ENCODE data around the gene DNMT1.
A peak's percentile ranks its signal among the peaks of the same experiment; 100 is the strongest.

Gene DNMT1

GRCh38 chr19:10112037-10112761 is 82.6 kb downstream of the DNMT1 start:
- peak; percentile 43 for DNase-seq

DNA sequence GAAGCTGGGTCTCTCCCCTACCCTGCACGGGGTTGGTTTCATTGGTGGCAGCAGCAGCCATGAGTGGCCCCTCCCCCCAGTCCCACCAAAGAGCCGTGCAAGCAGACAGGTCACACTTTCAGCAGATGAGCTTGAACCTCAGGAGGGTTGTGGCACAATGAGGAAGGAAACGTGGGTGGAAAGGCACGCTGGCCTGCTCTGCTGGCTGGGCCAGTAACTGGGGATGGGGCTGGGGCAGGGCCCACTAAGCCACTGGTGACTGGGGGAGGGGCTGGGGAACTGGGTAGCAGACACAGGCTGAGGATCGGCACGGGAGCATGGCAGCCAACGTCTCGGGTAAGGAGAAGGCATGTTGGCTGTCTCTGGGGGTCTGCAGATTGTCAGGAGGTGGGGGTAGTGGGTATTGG is 83.3 kb downstream of the DNMT1 start, which contains the start of gene P2RY11:
TSS of gene P2RY11 (plus strand) at position 289 of the 407 bp plus-strand sequence. CDS start at position 318, 29 bp downstream.
- no peak for DNase-seq

- DNase-seq: no peak
Measured at GRCh38 chr19:10110972-10111317, 83.8 kb downstream of the DNMT1 start.

GRCh38 chr19:10110076-10110971 is 84.4 kb downstream of the DNMT1 start:
- DNase-seq: no peak

- no peak for DNase-seq
Measured at GRCh38 chr19:10109528-10109927, 85.2 kb downstream of the DNMT1 start.

GRCh38 chr19:10107817-10108367 is 86.9 kb downstream of the DNMT1 start:
- no peak for DNase-seq

DNA sequence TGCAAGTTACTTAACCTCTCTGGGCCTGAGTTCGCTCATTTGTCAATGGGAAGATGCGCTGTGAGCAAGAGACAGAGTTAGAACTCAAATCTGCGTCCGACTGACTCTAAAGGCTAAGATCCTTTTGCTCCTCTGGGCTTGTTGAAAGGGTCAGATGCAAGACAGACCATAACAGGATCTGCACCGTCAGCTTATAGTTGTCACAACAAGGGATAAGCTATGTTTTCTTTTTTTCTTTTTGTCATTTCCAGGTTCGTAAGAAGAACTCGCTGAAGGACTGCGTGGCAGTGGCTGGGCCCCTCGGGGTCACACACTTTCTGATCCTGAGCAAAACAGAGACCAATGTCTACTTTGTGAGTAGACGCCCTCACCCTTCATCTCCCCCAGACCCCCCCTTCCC is 87.5 kb downstream of the DNMT1 start:
- DNase-seq: no peak

- peak; percentile 95 for DNase-seq
Measured at GRCh38 chr19:10106100-10106936, 88.4 kb downstream of the DNMT1 start, which contains the start of gene PPAN. TSS of gene PPAN (plus strand) at chr19:10106362. CDS start at chr19:10106395, 33 bp downstream.

DNA sequence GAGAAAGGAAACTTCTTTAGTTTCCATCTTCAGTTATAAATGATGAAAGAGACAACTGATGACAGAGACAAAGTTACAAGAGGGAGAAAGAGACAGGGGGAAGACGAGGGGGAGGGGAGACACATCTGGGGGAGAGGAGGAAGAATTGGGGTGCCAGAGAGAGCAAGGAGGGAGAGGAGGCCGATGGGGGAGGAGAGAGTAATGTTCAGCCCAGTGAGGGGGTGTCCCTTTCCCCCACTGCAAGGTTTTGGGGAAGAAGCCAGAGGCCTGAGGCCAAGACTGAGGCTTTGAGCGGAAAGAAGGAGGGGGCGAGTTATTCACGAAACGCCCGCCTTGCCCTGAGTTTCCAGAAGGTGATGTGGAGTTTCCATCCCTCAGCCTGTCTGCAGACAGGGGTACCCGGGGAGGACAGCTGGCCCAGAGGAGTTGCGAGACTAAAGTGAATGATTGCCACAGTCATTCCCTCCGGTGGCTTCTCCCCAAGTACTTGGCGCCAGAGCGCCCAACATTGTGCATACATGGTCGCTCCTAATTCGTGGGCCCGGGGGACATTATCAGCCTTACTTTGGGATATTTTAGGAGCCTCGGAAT is 89.1 kb downstream of the DNMT1 start:
- DNase-seq: peak; percentile 70

DNA sequence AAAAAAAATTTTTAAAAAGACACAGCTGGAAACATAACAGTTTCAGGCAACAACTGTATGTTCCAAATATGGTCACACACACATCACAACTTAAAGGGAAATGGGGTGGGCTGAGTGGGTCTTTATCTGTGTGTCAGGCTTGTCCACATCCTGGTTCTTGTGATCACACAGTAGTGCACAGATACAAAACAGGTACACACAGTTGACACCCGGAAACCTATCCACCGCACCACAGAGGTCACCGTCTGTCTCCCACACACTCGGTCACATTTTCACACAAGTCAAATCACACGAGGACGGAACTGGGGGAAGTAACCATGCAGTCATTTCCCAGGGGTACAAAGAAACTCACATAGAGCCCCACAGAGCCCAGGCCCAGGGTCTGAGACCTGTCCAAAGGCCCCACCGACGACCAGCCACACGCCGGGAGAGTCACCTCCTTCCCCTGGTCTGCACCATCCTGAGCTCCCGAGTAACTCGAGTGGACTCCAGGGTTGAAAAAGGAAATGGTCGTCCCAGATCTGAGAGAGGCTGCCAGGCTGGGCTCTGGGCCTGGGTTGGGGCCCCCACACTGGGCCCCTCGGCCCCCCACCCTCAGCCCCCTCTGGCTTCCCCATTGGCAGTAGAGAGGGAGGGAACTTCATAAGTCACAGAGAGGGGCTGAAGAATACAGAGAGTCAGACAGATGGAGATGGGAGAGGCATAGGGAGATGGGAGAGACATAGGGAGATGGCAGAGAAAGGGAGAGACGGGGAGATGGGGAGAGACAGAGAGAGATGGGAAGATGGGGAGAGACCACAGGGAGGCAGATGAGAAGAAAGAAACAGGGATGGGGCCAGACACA is 89.9 kb downstream of the DNMT1 start:
- peak; percentile 73 for DNase-seq

DNA sequence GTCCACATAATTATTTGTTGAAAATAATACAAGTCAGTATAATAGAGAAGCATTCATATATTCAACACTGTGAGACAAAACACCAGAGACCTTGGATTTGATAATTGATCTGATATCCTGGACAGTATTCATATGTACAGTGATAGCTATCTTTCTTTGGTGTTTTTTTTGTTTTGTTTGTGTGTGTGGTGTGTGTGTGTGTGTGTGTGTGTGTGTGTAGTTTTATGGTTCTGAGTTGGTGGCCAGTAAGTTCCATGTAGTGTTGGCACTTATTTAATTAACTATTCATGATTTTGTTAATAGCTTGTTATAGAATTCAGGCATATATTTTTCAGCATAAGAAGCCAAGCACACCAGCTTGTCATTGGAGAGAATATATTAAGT is 90.6 kb downstream of the DNMT1 start:
- DNase-seq: no peak

- DNase-seq: no peak
Measured at GRCh38 chr19:10102787-10103236, 91.9 kb downstream of the DNMT1 start.

GRCh38 chr19:10100163-10100785 is 94.5 kb downstream of the DNMT1 start:
- no peak for DNase-seq

DNA sequence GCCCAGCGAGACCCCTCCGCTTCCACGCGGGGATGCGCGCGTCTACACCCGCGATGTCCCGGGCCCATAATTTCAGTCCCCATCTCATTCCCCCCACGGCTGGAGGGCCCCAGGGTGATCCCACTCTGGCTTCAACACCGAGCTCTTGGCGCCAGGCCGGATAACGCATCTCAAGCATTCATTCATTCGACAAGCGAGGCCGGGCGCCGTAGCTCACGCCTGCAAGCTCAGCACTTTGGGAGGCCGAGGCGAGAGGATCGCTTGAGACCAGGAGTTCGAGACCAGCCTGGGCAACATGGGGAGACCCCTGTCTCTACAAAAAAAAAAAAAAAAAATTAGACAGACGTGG is 98.2 kb downstream of the DNMT1 start:
- no peak for DNase-seq

DNA sequence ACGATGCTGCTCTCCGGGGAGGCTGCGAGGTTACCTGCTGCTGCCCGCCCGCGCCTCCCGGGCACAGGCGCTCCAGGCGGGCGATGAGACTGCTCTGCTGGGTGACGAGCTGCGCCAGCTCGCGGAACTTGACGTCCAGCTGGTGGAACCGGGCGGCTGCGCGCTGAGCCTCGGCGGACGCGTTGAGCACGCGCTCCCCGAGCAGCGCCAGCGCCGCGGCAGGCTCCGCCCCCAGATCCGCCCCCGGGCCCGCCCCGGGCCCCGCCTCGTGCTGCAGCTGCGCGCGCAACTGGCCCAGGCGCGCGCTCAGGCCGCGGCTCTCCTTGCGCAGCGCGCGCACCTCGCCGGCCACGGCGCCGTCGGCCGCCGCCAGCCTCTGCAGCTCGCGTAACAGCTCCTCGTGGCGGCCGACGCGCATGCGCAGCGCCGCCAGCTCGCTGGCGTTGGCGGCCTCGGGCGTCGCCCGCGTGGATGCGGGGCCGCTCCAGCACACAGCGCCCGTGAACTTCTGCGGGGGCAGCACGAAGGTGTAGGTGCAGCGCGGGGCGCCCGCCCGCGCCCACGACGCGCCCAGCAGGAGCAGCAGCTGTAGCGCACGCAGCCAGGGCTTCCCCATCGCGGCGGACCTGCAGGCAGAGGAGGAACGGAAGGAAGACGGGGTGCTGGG is 98.7 kb downstream of the DNMT1 start:
- DNase-seq: peak; percentile 86

- no peak for DNase-seq
Measured at GRCh38 chr19:10095622-10095947, 99.2 kb downstream of the DNMT1 start.

GRCh38 chr19:10093295-10094186 is 101.2 kb downstream of the DNMT1 start:
- no peak for DNase-seq

DNA sequence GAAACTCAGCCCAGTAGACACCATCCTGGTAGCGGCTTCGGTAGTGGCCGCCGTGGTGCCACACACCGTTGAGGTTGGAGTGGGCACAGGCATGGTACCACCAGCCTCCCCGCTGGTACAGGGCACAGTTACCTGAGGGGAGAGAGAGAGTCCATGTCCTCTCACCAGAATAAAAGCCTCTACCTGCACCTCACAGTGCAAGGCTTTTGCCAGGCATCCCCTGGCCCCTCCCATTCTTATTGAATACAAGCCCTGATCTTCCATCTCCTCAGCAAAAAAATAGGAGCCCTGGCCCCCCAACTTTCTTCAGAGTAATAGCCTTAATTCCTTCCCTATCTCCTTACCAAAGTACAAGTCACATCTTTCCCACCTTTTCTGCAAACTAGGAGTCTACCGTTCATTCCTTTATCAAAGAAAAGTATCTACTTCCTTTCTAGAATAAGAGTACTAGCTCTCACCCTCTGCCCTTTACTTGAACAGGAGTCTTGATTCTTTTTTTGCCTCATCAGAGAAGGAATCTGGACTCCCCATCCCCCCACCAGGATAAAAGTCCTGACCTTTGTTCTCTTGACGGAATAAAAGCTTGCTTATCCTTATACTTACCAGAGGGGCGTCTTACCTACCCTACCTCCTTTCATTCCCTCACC is 102.0 kb downstream of the DNMT1 start:
- no peak for DNase-seq

Measured in activated CD4-positive, alpha-beta T cell treated with anti-CD3 and anti-CD28 coated beads, Interleukin-2, amount 50 U/mL, for 1 hour (primary cell).